ENCODE data around the gene STAT6.

STAT6 gene

DNA sequence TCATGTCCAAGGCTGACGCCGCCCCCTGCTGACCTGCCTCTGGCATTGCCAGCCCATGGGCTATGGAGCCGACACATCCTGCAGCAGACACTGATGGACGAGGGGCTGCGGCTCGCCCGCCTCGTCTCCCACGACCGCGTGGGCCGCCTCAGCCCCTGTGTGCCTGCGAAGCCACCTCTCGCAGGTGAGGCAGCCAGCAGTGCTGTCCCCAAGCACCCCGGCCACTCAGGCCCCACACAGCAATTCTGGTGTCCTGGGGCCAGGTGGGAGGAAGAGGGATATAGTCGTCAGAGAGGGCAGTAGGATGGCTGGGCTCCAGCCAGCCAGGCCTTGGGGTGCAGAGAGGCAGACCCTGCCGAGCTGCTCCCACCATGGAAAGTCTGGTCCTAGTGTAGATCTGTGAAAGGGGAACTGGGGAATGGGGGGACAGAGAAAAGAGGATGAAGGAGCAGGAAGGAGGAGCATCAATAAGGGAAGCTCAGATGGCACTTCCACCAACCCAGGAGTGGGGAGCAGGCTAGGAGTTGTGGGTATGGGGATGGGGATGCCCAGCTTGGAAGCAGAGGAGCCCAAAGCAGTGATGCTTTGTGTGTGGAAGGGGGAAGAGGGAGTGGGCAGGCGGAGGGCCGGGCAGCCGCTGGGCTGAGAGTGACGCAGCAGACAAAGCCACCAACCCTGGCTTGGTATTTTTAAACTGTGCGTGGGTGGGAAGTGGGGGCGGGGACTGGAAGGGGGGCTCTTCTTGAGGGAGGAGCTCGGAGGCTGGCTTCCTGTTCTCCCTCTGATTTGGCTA, 17.6 kb downstream of the STAT6 start:
- H3K9me3 Mint-ChIP-seq: no peaks in the 10 kb centered on the region
- H3K36me3 Mint-ChIP-seq (ENCODE audit: low read depth): peaks cover 88% of the 10 kb centered on the region
- peak overlapping the region; percentile 96 for H3K27ac Mint-ChIP-seq
- DNase-seq: peak; percentile 80
- no peaks in the 10 kb centered on the region for H3K27me3 Mint-ChIP-seq
- peaks cover 70% of the 10 kb centered on the region for H3K4me1 Mint-ChIP-seq (ENCODE audit: low read depth)
- peak overlapping the region; percentile 73 for H3K4me3 Mint-ChIP-seq

DNA sequence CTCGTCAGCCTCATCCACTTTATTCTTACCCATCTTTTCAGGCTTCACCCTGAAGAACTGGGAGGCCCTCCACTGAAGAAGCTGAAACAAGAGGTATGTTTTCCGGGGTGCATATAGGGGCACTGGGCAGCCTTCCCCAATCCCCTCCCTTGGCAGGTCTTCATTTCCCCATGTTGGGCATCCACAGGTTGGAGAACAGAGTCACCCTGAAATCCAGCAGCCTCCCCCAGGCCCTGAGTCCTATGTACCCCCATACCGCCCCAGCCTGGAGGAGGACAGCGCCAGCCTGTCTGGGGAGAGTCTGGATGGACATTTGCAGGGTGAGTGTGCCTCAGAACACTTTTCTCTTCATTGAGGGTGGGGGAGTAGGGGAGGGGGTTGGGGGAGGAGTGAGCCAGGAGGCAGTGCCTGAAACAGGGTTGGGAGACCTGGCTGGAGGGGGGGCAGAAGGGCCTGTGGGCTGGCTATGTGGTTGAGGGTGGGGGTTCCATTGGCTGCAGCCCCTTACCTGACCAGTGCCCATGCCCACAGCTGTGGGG, 18.2 kb downstream of the STAT6 start:
- Mint-ChIP-seq H3K27me3 (no peaks in the 10 kb centered on the region), H3K4me1 (ENCODE audit: low read depth) (peaks cover 74% of the 10 kb centered on the region), H3K9me3 (no peaks in the 10 kb centered on the region), H3K27ac (peak overlapping the region; percentile 96), H3K4me3 (peak overlapping the region; percentile 73), H3K36me3 (ENCODE audit: low read depth) (peaks cover 83% of the 10 kb centered on the region)
- DNase-seq: no peak

DNA sequence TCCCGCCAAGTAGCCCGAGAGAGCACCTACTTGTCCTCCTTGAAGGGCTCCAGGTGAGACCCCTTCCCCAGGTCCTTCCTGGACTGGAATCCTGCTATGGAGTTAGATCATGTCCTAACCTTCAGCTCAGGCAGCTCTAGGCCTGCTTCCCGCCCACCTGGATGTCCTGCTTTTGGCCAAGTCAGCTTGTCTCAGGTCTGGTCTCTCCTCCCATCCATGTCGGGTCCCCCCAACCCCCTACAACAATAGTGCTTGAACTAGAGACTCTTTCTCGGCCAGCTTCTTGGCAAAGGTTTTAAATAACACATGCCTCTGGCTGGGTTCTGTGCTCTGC, 18.7 kb downstream of the STAT6 start:
- H3K27ac Mint-ChIP-seq: peak overlapping the region; percentile 96
- H3K27me3 Mint-ChIP-seq: no peaks in the 10 kb centered on the region
- H3K36me3 Mint-ChIP-seq (ENCODE audit: low read depth): peaks cover 78% of the 10 kb centered on the region
- peak overlapping the region; percentile 73 for H3K4me3 Mint-ChIP-seq
- H3K9me3 Mint-ChIP-seq: no peaks in the 10 kb centered on the region
- DNase-seq: peak; percentile 39
- peaks cover 76% of the 10 kb centered on the region for H3K4me1 Mint-ChIP-seq (ENCODE audit: low read depth)

DNA sequence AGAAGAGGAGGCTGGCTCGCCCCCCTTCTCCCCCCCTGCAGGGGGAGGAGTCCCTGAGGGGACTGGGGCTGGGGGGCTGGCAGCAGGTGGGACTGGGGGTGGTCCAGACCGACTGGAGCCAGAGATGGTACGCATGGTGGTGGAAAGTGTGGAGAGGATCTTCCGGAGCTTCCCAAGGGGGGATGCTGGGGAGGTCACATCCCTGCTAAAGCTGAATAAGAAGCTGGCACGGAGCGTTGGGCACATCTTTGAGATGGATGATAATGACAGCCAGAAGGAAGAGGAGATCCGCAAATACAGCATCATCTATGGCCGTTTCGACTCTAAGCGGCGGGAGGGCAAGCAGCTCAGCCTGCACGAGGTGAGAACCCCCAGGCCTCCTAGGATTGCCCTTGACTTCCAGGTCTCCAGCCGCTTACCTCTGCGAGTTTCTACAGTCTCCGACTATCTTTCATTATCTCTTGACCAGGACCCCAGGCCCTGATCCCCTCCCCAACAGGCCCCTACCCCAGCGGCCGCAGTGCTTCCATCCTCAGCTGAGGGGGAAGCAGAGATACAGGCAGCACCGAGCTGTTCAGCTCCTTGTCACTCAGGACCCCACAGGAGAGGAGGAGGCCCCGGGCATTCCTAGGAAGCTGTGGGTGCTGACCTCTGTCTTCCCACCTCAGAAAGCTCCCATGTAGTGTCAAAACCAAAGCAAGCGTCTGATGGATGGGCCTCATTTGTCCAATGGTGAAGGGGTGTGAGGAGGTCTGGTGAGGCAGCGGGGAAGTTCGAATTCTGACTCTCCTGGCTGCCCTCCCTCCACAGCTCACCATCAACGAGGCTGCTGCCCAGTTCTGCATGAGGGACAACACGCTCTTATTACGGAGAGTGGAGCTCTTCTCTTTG, 19.3 kb downstream of the STAT6 start:
- Mint-ChIP-seq H3K27me3 (no peaks in the 10 kb centered on the region), H3K27ac (peak overlapping the region; percentile 96), H3K36me3 (ENCODE audit: low read depth) (peaks cover 74% of the 10 kb centered on the region), H3K4me3 (peak overlapping the region; percentile 73), H3K4me1 (ENCODE audit: low read depth) (peaks cover 75% of the 10 kb centered on the region), H3K9me3 (no peaks in the 10 kb centered on the region)
- DNase-seq: peak; percentile 30

DNA sequence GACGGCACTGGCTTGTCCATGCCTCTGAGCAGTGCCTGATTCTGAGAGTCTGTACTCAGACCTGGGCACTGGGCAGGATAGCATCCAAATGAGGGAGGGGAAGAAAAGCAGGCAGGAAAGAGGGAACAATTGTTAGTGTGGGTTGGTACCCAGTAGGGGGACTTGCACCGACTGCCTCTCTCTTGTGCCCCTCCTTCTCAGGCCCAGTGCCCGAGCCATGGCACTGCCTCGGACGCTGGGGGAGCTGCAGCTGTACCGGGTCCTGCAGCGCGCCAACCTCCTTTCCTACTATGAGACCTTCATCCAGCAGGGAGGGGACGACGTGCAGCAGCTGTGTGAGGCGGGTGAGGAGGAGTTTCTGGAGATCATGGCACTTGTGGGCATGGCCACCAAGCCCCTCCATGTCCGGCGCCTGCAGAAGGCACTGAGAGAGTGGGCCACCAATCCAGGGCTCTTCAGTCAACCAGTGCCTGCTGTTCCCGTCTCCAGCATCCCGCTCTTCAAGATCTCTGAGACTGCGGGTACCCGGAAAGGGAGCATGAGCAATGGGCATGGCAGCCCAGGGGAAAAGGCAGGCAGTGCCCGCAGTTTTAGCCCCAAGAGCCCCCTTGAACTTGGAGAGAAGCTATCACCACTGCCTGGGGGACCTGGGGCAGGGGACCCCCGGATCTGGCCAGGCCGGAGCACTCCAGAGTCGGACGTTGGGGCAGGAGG, 20.1 kb downstream of the STAT6 start:
- Mint-ChIP-seq H3K27me3 (no peaks in the 10 kb centered on the region), H3K4me1 (ENCODE audit: low read depth) (peaks cover 77% of the 10 kb centered on the region), H3K9me3 (no peaks in the 10 kb centered on the region), H3K4me3 (peak overlapping the region; percentile 91), H3K36me3 (ENCODE audit: low read depth) (peaks cover 70% of the 10 kb centered on the region), H3K27ac (peak overlapping the region; percentile 96)
- DNase-seq: no peak

DNA sequence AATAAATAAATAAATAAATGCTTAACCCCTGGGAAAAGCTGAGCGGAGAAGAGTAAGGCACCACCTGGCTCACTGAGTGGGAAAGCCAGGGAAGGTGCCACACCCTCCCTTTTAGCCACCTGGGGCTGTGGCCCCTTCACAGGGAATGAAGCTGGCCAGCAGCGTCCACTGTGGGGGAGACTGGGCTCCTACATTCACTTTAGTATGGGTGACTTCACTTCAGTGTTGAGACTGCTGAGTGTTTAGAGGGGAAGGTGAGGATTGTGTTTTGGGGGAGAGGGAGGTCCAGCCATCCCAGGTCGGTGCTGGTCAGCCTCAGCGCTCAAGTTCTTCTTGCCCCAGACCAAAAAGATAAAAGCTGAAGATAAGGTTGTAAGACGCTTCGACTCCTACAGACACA, 20.7 kb downstream of the STAT6 start:
- Mint-ChIP-seq H3K27me3 (no peaks in the 10 kb centered on the region), H3K4me1 (ENCODE audit: low read depth) (peaks cover 78% of the 10 kb centered on the region), H3K27ac (peak overlapping the region; percentile 96), H3K36me3 (ENCODE audit: low read depth) (peaks cover 65% of the 10 kb centered on the region), H3K9me3 (no peaks in the 10 kb centered on the region), H3K4me3 (peak overlapping the region; percentile 91)
- DNase-seq: no peak

DNA sequence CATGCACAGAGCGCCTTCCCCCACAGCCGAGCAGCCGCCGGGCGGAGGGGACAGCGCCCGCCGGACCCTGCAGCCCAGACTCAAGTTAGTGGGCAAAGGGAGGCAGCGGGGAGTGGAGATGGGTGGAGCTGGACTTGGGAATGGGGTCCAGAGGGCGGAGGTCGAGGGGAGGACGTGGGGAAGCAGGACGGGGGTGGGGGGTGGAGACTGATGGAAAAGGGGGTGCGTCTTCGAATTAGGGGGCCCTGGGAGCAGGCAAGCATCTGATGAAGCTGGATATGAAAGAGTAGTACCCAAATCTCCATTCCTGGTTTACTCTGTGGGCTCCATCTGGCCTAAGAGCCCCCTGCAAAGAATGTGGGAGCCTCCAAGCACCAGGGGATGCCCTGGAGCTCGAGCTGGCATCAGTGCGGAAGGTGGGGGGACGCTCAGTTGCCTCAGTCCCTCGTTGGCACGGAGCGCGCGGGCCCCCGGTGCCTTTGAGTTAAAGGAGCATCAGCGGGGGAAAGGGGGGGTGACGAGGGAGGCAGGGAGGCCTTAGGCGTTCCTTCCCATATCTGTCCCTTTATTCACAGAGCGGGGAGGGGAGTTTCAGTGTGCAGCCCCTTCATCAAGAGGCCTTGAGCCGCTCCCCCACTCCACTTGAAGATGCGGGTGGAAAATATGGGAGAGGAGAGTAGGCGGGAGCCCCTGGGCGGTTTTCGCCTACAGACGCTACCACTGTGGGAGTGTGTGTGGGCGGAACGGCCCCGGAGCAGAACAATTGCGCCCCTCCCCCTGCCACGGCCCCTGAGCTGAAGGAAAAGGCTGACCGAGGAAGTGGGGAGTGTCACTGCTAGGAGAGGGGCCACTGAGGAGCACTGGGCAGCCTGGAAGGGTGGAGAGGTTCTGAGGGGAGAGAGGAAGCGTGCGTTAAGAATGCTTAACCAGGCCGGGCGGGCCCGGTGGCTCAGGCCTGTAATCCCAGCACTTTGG, 21.6 kb downstream of the STAT6 start:
- peak overlapping the region; percentile 91 for H3K4me3 Mint-ChIP-seq
- H3K27me3 Mint-ChIP-seq: no peaks in the 10 kb centered on the region
- peak; percentile 71 for DNase-seq
- no peaks in the 10 kb centered on the region for H3K9me3 Mint-ChIP-seq
- peaks cover 78% of the 10 kb centered on the region for H3K4me1 Mint-ChIP-seq (ENCODE audit: low read depth)
- H3K36me3 Mint-ChIP-seq (ENCODE audit: low read depth): peaks cover 60% of the 10 kb centered on the region
- peak overlapping the region; percentile 92 for H3K27ac Mint-ChIP-seq

DNA sequence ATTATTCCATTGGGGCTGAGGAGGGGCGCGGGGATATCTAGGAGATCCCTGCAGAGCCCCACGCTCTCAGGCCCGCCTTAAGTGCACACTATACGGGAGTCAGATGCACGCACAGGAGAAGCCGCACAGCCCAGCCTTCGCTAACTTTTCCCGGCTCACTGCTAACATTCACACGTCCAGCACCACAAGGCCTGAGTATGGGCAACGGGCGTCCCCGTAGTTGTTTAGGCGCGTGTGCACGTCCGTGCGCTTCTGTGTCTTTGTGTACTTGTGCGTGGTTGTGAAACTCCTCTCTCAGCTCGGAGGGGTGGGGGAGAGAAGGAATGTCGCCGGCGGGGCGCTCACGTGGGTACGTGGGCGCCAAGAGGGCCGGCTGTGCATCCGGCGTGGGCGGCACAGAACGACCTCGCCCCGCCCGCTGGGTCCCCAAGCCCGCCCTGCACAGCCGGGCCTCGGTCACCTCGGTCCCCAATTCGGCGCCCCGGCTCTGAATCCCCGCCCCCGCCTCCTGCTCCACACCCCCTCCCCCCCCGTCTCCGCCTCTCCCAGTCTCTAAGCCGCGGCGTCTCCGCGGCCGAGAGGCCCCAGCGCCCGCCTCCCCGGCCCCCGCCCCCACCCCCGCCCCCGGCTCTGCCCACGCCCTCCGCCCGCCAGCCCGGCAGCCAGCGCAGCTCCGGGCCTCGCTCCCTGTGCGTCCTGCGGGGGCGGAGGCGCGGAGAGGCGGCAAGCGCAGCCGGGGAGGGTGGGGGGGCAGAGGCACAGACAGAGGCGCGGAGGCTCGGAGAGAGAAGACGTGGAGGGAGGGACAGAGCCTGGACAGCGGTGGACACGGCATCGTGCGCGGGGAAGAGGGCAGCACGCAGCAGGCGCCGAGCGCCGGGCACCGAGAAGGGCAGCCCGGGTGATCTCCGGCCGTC, 22.6 kb downstream of the STAT6 start, which contains the start of gene NAB2:
Gene NAB2 (plus strand): TSS at position 761 of the 917 bp plus-strand sequence. CDS start 158 bp downstream, outside the sequence.
- peak; percentile 87 for DNase-seq
- peaks cover 74% of the 10 kb centered on the region for H3K4me1 Mint-ChIP-seq (ENCODE audit: low read depth)
- H3K27me3 Mint-ChIP-seq: no peaks in the 10 kb centered on the region
- H3K27ac Mint-ChIP-seq: peak within 1 kb of the TSS; percentile 97
- H3K9me3 Mint-ChIP-seq: no peaks in the 10 kb centered on the region
- H3K36me3 Mint-ChIP-seq (ENCODE audit: low read depth): peaks cover 54% of the 10 kb centered on the region
- peak within 1 kb of the TSS; percentile 91 for H3K4me3 Mint-ChIP-seq

DNA sequence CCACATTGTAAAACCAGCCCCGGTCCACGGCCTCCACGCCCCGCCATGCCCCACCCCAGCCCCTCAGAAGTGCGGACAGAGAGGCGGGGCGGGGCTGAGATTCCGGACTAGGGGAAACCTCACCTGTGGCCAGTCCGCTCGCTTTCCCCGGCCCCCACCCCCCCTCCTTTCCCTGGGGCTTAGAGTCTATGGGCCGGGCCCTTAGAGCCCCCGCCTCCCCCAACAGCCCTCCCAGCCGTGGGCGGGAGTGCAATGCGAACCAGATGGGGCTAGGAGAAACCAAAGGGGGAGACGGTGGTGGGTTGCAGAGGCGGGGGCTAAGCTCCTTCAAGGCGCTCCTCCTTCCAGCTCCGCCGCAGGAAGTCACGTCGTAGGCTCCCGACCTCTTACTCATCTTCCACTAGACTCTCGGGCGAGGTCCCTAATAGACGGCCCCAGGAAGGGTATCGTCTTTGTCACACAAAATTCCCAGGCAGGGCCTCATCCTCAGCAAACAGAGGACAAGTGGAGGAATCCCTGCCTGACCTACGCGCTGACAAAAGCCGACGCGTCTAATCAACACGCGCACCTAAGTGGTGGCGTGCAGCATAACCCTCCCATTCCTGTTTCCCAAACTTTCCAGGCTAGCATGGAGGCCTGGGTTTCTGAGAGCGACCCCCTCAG, 23.3 kb downstream of the STAT6 start:
- peak overlapping the region; percentile 97 for H3K27ac Mint-ChIP-seq
- peak overlapping the region; percentile 83 for H3K4me3 Mint-ChIP-seq
- peak; percentile 88 for DNase-seq
- peaks cover 47% of the 10 kb centered on the region for H3K36me3 Mint-ChIP-seq (ENCODE audit: low read depth)
- H3K9me3 Mint-ChIP-seq: no peaks in the 10 kb centered on the region
- H3K4me1 Mint-ChIP-seq (ENCODE audit: low read depth): peaks cover 71% of the 10 kb centered on the region
- no peaks in the 10 kb centered on the region for H3K27me3 Mint-ChIP-seq

DNA sequence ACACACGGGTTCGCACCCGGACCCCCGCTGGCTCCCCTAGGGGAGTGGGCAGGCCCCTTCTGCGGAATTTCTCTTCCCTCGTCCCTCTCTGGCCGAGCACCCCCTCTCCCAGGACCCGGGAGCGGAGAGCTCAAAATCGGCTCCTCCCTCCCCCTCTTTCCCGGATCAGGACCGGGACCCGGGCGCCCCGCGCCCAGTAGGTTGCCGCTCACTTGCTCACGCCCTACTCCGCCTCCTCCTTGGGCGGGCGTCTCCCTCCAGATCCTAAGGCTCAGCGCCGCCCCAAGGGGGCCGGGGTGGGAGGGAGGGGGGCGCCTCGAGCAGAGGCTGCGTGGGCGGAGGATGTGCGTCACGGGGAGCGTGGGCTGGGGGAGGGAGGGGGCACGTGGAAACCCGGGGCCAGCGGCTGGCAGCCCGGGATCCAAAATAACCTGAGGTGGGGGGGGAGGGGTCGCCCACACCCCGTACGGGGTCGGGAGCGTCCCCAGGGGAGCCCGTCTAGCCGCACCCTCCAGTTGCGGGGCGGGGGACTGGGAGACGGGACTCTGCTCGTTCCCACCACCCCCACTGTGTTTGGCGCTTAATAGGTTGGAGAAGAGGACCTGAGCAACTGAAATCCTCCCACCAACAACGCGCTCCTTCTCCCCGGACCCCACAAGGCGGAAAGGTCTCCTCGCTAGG, 24.0 kb downstream of the STAT6 start:
- DNase-seq: peak; percentile 95
- H3K27me3 Mint-ChIP-seq: no peaks in the 10 kb centered on the region
- peak overlapping the region; percentile 97 for H3K27ac Mint-ChIP-seq
- H3K4me1 Mint-ChIP-seq (ENCODE audit: low read depth): peaks cover 65% of the 10 kb centered on the region
- peak overlapping the region; percentile 83 for H3K4me3 Mint-ChIP-seq
- H3K36me3 Mint-ChIP-seq (ENCODE audit: low read depth): peaks cover 40% of the 10 kb centered on the region
- H3K9me3 Mint-ChIP-seq: no peaks in the 10 kb centered on the region

DNA sequence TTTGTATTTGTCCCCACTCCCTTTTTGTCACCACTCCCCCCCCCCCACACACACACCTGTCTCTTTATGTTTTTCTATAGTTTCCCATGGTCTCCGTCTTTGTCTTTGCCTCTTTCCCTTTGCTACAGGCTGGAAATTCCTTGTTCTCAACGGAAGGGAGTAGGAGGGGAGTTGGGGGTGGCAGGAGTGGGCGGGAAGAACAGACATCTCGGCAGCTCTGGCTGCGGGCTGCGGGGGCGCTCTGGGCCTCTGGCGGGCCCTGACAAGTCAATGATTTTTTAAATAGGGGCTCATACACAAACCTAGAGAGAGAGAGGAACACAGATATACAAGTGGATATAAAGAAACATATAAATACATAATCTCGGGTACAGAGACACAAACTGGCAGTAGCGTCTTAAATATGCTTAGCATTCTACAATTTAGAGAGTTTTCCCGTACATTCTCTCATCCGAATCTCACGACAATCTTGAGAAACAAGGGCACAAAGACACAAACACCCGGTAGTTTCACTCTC, 24.6 kb downstream of the STAT6 start:
- Mint-ChIP-seq H3K36me3 (ENCODE audit: low read depth) (peaks cover 34% of the 10 kb centered on the region), H3K4me1 (ENCODE audit: low read depth) (peaks cover 59% of the 10 kb centered on the region), H3K27ac (peak overlapping the region; percentile 97), H3K4me3 (peak overlapping the region; percentile 83), H3K27me3 (no peaks in the 10 kb centered on the region), H3K9me3 (no peaks in the 10 kb centered on the region)
- peak; percentile 71 for DNase-seq
